ENCODE data around the gene SIRT1. TPM values are rescaled to one million over a fixed set of nuclear protein-coding genes. Genes with fewer than 3 reads are reported as not detected.

SIRT1 gene
- total RNA-seq, 1 experiment from 2014 or later = 22.8 TPM

DNA sequence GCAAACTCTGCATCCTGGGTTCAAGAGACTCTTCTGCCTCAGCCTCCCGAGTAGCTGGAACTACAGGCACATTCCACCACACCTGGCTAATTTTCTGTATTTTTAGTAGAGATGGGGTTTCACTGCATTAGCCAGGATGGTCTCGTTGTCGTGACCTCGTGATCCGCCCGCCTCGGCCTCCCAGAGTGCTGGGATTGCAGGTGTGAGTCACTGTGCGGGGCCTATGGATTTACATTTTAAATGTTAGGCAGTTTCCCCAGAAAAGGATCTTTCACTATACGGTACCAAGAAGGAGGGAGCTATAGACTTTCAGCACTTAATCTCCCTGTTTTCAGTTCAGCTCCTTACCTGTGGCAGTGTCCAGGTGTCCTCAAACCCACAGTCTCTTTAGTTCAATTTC is 50.8 kb downstream of the SIRT1 start:
- intact Hi-C loops (cut with micrococcal nuclease) = no loop called here
- TF ChIP-seq EZH2phosphoT487 (IDR thresholded peaks at IDR 0.05; ENCODE audit: borderline replicate concordance) (no peak), ATF3 (IDR thresholded peaks at IDR 0.05) (no peak), ZNF274 (IDR thresholded peaks at IDR 0.05; ENCODE audit: low read depth, low read length) (no peak)
- no peak for DNase-seq (ENCODE audit: low read depth, low spot score)
- Histone ChIP-seq H3K36me3 (ENCODE audit: control insufficient read depth in 1 of 2, insufficient read depth in 2 of 2, low read length in 2 of 2) (peaks cover 0 to 13% of the 10 kb centered on the region in 2 experiments; a peak in 3 of 4 replicates), H3K9me3 (ENCODE audit: control insufficient read depth in 1 of 2, insufficient read depth in 1 of 2, low read depth in 1 of 2, low read length in 2 of 2) (no peaks in the 10 kb centered on the region), H3K9ac (ENCODE audit: low read length) (no peak overlapping the region), H3K4me2 (ENCODE audit: low read length) (no peak overlapping the region), H3K27ac (ENCODE audit: low read depth, low read length) (no peak overlapping the region), H3K27me3 (ENCODE audit: insufficient read depth, low read length) (no peaks in the 10 kb centered on the region), H3K79me2 (ENCODE audit: insufficient read depth, low read length) (no peaks in the 10 kb centered on the region), H3K4me3 (replicated peaks in 1 of 2; ENCODE audit: low read depth in 1 of 2, low read length in 2 of 2) (no peak overlapping the region), H3K9me2 (ENCODE audit: insufficient read depth) (no peaks in the 10 kb centered on the region), H3K4me1 (ENCODE audit: control insufficient read depth in 1 of 2, insufficient read depth in 2 of 2, low read length in 2 of 2) (no peaks in the 10 kb centered on the region), H2AFZ (ENCODE audit: low read depth, low read length, poor library complexity, severe bottlenecking) (no peak overlapping the region), H4K20me1 (ENCODE audit: insufficient read depth) (no peaks in the 10 kb centered on the region)
- RAD21 ChIA-PET (ENCODE audit: low non-redundant PET in 1 of 2, low total read pairs in 2 of 2, uncharacterized antibody in 2 of 2, unreplicated experiment in 2 of 2) = no interaction called here
- no TSS peak for BruUV-seq (replicated peaks)
- CTCF ChIA-PET = no interaction called here
- POLR2A ChIA-PET = no interaction called here
- no peak for ATAC-seq

- no peak for ATAC-seq
- no peaks in the 10 kb centered on the region for H3K9me3 ChIP-seq (ENCODE audit: control insufficient read depth in 1 of 2, insufficient read depth in 1 of 2, low read depth in 1 of 2, low read length in 2 of 2)
- BruUV-seq (replicated peaks) = no TSS peak
- H3K27me3 ChIP-seq (ENCODE audit: insufficient read depth, low read length) = no peaks in the 10 kb centered on the region
- no peaks in the 10 kb centered on the region for H4K20me1 ChIP-seq (ENCODE audit: insufficient read depth)
- H3K9ac ChIP-seq (ENCODE audit: low read length) = no peak overlapping the region
- no peaks in the 10 kb centered on the region for H3K4me1 ChIP-seq (ENCODE audit: control insufficient read depth in 1 of 2, insufficient read depth in 2 of 2, low read length in 2 of 2)
- H3K79me2 ChIP-seq (ENCODE audit: insufficient read depth, low read length) = no peaks in the 10 kb centered on the region
- no peak overlapping the region for H3K27ac ChIP-seq (ENCODE audit: low read depth, low read length)
- TF ChIP-seq SP1 (IDR thresholded peaks at IDR 0.05; ENCODE audit: low read depth) = no peak
- no peak for TF ChIP-seq YY1 (IDR thresholded peaks at IDR 0.05; ENCODE audit: extremely low read depth, insufficient replicate concordance, low read depth, low read length)
- H3K4me3 ChIP-seq (replicated peaks in 1 of 2; ENCODE audit: low read depth in 1 of 2, low read length in 2 of 2) = no peak overlapping the region
- DNase-seq (ENCODE audit: low read depth, low spot score) = no peak
- ChIA-PET RAD21 (ENCODE audit: low non-redundant PET in 1 of 2, low total read pairs in 2 of 2, uncharacterized antibody in 2 of 2, unreplicated experiment in 2 of 2) (no interaction called here), POLR2A (no interaction called here), CTCF (no interaction called here)
- H3K36me3 ChIP-seq (ENCODE audit: control insufficient read depth in 1 of 2, insufficient read depth in 2 of 2, low read length in 2 of 2) = peaks cover 0 to 13% of the 10 kb centered on the region in 2 experiments; a peak in 3 of 4 replicates
- no peak overlapping the region for H3K4me2 ChIP-seq (ENCODE audit: low read length)
- H3K9me2 ChIP-seq (ENCODE audit: insufficient read depth) = no peaks in the 10 kb centered on the region
- intact Hi-C loops (cut with micrococcal nuclease) = no loop called here
- no peak overlapping the region for H2AFZ ChIP-seq (ENCODE audit: low read depth, low read length, poor library complexity, severe bottlenecking)
These were observed 52.0 kb downstream of the SIRT1 start for GRCh38 chr10:67936416-67936815.

Measured in HCT116 (cell line).